ENCODE data around the gene TNRC6C.
"Not testable (repeated sequence)": the region's sequence is repeated elsewhere in the genome, so short reads cannot be mapped to it uniquely, and the experiment has no call there.

Gene TNRC6C

GRCh38 chr17:77929871-77930436, 28.5 kb upstream of the TNRC6C start:
- DNase-seq (ENCODE audit: low read depth), result no peak

GRCh38 chr17:77930780-77931768, 27.4 kb upstream of the TNRC6C start:
- no peak for DNase-seq (ENCODE audit: low read depth)

- DNase-seq (ENCODE audit: low read depth), result no peak
Measured at GRCh38 chr17:77933777-77934398, 24.6 kb upstream of the TNRC6C start.

- no peak for DNase-seq (ENCODE audit: low read depth)
Measured at GRCh38 chr17:77935121-77935571, 23.4 kb upstream of the TNRC6C start.

GRCh38 chr17:77935744-77936143, 22.8 kb upstream of the TNRC6C start:
- DNase-seq (ENCODE audit: low read depth), result not testable (repeated sequence)

GRCh38 chr17:77936881-77937280, 21.6 kb upstream of the TNRC6C start:
- DNase-seq (ENCODE audit: low read depth), result no peak

- no peak for DNase-seq (ENCODE audit: low read depth)
Measured at GRCh38 chr17:77941004-77941403, 17.5 kb upstream of the TNRC6C start.

GRCh38 chr17:77942112-77942988, 16.2 kb upstream of the TNRC6C start:
- no peak for DNase-seq (ENCODE audit: low read depth)

GRCh38 chr17:77943971-77944370, 14.5 kb upstream of the TNRC6C start:
- no peak for DNase-seq (ENCODE audit: low read depth)

- no peak for DNase-seq (ENCODE audit: low read depth)
Measured at GRCh38 chr17:77944390-77945222, 13.9 kb upstream of the TNRC6C start.

GRCh38 chr17:77946900-77947645, 11.4 kb upstream of the TNRC6C start:
- no peak for DNase-seq (ENCODE audit: low read depth)

GRCh38 chr17:77948690-77949114, 9.8 kb upstream of the TNRC6C start:
- no peak for DNase-seq (ENCODE audit: low read depth)

- DNase-seq (ENCODE audit: low read depth), result no peak
Measured at GRCh38 chr17:77951123-77951522, 7.4 kb upstream of the TNRC6C start.

GRCh38 chr17:77952368-77952767, 6.1 kb upstream of the TNRC6C start:
- no peak for DNase-seq (ENCODE audit: low read depth)

- DNase-seq (ENCODE audit: low read depth), result no peak
Measured at GRCh38 chr17:77957235-77957856, 1.2 kb upstream of the TNRC6C start.

- DNase-seq (ENCODE audit: low read depth), result peak; percentile 15
Measured at GRCh38 chr17:77958716-77959125, 218 bp downstream of the TNRC6C start.

GRCh38 chr17:77959126-77959925, 823 bp downstream of the TNRC6C start:
- DNase-seq (ENCODE audit: low read depth), result peak; percentile 11

- peak; percentile 7 for DNase-seq (ENCODE audit: low read depth)
Measured at GRCh38 chr17:77959926-77960521, 1.5 kb downstream of the TNRC6C start.
